Pons (tissue), 1 donor: ENCODE measurements around the gene CDH12.

Experiments used
- DNase-seq: peaks from one replicate; pipeline ENCODE4 v3.0.0-alpha.2; 2016; ENCODE audit warnings: low spot score

The CDH12 gene

DNA sequence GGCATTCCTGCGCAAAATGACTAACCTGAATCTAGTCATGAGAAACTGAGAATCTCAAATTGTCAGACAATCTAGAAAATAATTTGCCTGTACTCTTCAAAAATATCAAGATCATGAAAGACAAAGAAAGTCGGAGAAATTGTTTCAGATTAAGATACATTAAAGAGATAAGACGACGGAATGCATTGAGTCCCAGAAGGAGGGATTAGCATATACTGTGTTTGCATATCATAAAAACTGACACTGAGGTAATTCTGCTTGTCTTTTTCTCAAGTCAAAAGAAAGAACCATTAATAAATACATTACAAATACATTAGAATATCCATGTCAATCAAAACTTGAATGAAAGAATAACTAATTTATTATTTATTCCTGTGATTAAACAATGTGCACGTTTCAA lies 88.4 kb downstream of the CDH12 start:
- DNase-seq, result no peak

DNA sequence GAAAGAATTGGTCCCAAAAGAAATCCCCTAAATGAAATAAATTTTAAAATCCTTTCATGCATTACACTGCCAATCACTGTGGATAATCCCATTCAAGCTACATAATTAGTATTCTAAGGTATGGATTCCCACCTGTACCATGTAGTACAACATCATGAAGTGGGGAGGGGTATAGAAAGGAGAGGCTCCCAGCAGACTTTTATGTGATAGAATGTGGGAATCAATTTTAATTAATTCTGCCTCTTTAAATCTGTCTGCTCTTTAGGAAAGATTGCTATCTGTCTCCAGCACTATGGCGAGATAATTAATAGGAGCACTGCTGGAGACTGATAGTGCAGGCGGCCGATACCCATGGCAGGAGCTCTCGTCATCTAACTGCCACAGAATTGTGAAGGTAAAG lies 95.4 kb downstream of the CDH12 start:
- DNase-seq, result no peak

DNA sequence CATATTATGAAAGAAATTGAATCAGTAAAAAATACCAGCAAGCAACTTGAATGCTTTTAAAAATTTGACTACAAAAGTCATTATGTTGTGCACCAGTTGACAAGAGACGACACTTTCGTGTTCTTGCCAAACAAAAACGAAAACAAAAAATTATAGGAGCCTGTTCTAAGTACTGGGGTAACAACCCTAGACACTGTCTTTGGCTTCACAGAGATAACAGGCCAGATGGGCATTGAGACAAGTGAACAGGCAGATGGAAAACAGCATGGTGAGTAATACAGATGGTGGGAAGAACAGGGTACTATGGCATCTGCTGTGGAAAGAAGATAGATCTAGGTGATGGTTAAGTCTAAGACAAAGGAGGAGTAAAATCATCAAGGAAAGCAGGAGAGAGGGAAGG lies 99.0 kb downstream of the CDH12 start:
- peak; percentile 15 for DNase-seq

DNA sequence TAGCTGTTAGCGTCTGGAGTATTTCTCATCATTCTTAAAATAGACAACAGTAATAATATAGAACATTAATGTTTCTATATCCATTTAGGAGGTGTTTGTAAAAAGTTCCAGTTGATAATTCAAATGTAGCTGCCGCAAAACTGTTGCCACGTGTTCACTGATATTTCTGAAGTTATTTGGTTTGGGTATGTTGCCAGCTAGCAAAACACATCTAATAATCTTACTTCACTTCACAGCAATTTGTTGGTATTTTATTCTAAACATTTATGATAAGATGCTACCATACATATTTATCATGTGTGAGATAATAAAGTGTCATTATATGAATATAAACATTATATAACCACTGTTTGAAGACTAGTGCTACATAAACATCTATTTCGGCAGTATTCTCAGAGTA lies 101.6 kb downstream of the CDH12 start:
- DNase-seq, result no peak

DNA sequence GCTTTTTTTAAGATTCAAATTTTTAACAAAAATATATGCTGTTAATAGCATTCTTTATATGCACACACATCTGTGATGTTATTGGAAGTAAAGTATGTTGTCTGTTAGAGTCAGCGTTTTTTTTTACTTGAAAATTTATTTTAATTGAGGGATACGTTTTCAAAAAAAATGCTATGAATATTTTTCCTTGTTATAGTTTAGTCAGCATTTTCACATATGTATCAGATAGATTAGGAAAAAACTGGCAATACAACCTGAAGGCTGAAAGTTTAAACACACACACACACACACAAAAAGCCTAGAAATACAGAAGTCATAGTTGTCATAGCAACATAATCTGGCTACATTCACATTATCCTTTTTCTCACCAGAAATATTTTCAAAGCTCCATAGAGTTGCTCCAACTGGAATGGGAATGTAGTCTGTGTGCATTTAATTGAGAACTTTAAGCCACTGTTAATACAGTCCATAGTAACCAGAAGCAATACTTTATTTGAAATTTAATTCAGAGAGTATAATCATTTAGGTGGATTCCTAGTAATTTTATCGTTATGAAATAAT lies 116.6 kb downstream of the CDH12 start:
- DNase-seq, result no peak

DNA sequence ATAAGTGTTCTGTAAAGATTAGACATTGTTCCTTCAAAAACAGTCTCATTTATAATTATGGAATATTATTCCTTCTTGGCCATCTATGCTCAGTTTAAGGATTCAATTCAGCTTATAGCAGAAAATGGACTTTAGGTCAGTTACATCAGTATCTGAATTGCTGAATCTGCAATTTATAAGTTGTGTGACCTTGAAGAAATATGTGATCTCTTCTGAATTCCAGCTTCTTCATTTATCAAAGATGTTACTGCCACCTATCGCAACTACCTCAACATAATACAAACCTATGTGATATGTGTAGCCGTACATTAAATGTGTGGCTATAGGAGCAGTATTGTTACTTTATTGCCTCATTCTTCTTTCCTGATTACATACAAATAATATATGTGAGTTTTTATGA lies 118.2 kb downstream of the CDH12 start:
- DNase-seq, result no peak

DNA sequence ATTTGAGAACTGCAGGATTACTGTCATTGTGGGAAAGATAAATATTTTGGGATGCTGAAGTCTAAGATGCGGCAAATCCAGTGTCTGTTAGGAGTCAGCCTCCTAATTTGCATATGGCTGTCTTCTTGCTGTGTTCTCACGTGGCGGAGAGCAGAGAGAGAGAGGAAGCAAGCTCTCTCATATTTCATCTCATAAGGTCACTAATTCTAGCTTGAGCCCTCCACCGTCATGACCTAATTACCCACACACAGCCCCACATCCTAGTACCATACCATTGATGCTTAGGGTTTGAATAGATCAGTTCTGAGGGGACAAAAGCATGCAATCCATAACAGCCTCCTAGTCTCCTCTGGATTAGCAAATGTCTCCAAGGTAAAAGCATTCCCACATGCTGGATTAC lies 124.5 kb downstream of the CDH12 start:
- no peak for DNase-seq

DNA sequence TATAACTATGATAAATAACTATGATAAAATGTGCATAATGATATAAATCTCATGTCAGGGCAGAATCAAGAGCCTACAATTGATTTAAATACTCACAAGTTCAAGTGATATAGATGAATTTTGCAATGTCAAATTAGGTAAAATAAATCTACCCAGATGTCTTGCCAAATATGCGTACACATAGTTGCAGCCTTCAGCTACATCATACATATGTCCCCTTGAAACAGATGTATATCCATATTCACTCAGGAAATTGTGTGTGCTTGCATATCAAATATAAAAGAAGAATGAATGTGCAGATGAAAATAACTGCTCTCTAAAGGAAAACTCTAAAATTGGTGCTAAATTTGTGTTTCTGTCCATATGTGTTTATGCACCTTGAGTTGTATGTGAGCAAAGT lies 130.7 kb downstream of the CDH12 start:
- DNase-seq, result no peak

DNA sequence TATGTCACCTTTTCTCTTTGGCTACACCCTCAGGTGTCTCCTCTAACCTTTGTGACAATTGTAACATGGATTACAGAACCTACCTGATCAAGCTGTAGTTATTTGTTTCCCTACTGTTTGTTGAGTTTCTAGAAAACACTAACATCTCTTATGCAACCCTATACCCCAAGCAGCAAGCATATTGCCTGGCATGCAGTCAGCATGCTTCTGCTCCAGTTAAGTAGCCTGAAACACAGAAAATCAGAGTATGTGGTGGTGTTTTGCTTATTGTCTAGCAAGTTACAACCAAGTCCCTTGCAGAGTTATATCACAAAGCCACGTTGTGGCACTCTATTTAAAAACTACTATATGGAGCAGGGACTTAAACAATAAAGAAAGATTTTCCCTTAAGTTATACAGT lies 131.1 kb downstream of the CDH12 start:
- no peak for DNase-seq

DNA sequence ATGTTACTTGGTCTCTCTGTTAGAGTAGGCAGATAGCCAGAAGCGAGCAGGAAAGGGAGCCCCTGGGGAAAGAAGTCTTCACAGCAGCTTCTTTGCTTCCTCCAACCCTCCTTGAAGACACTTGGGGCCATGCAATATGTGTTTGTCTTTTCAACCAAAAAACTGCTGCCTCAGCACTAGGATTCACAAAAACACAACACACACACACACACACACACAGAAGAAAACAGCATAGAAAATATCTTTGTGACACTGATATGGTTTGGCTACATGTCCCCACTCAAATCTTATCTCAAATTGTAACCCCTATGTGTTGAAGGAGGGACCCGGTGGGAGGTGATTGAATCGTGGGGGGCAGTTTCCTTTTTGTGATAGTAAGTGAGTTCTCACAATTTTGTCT lies 133.3 kb downstream of the CDH12 start:
- DNase-seq, result no peak

DNA sequence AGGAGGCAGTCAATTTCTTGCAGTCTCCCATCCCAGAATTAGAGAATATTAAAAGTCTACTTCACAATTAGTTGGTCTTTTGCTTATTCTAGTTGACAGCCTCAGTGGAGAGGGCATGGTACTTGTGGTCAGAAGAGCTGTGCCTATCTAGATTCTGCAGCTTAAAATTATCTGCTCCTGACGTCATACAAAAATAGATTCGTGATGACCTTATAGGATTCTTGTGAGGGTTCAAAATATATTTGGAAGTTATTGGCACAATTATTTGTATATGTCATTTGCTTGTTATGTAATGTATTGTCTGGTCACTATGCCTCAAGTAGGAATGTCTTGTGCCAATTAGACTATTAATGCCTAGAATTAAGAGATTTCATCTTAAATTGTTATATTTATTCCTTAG lies 142.5 kb downstream of the CDH12 start:
- DNase-seq, result no peak

DNA sequence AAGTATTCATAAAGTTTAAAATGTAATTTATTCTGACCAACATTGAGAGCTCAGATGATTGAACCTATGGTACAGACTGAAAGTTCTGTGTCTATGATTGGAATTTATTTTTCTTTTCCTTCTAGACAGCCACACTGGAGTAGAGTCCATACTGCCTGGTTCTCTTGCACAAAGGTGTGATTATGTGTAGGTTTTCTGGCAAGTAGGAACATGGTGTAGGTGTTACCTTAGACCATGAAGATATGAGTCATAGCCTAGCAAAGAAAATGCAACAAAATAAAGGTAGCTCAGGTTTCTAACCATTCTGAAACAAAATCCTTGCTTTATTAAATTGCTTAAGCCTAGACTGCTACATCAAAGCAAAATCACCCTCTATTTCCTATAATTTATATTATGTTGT lies 143.4 kb downstream of the CDH12 start:
- DNase-seq, result no peak

DNA sequence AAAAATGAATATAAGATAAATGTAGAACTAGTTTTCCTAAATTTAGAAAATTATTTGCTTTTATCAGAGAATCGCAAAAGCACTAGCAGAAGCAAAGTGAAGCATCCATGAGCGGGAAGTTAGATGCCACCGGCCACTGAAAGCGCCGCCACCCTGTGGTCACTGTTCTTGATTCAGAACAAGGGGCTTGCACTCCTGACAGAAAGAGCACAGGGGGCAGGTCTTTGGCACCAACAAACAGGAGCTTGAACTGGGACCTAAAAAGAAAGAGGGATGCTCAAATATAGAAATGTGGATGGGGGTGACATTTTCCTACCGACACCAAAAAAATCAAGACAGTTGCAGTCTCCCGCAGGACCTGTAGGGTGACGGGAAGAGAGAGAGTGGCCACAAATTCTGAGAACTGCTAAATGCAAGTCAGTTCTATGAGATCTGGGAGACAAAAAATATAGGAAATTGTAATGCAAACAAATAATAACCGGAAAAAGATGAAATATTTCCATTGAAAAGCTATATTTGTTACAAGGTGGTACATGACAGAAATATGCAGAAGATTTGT lies 144.3 kb downstream of the CDH12 start:
- DNase-seq, result no peak

DNA sequence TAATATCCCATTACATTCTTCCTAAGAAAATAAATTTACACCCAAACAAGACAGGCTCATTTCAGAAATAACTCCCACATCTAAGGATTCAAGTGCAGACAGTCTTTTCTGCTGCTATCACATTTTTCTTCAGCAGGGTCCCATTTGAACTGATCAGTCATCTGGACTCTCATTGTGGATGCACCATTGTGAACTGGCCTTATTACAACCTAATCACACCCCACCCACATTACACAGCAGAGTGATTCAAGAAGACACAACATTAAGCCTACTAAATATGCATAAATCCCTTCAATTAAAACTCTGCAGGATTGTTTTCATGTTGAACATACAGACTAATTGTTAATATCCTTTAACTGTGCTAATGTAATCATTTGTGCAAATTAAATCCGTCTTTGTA lies 146.2 kb downstream of the CDH12 start:
- no peak for DNase-seq

DNA sequence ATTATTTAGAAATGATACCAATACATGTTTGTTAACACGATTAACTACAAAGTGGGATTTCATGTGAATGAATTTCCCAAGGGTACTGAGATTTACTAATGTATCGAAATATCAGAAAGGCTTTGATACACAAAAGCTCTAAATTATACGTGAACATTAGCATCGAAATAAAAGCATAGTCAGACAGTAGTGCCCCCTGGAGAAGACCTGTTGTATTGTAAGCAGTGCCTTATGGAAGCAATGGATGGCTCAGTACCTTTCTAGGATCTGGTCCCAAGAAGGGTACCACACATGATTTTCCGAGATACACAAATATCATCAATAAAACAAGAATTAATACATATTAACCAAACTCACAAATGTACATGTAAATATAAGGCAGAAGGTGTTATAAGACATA lies 153.8 kb downstream of the CDH12 start:
- DNase-seq, result no peak

DNA sequence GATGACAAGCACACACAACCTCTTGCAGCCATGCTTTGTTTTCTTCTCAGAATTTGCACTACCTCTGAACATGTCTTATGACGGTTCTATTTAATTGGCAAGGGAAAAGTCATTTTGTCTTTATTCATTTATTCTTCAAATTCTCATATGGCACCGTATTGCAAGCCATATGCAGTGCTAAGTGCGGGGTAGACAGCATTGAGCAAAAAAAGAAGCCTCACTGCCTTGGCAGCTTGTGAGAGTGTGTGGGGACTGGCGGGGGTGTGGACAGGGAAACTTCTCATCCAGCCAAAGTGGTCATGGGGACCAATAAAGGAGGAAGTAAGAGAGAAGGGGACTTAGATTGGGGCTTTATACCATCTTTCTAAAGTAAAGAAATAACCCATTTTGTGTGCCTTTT lies 160.0 kb downstream of the CDH12 start:
- no peak for DNase-seq

DNA sequence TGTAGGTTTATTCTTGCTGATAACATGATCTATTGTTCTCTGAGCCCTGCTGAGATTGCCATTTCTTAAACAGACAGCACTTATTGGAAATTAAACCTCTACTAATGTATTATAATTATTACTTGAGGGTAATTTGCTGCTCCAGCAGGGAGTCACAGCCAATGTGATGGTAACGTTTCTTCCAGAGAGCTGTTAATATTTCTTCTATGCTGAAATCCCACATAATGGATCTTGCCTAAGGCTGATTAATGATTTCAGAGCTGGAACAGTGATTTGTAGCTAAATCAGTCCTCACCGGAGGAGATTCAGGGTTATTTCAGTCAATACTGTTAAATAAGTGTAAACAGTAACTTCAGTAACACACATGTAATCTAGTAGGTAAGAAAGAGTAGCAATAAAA lies 170.1 kb downstream of the CDH12 start:
- DNase-seq, result no peak

DNA sequence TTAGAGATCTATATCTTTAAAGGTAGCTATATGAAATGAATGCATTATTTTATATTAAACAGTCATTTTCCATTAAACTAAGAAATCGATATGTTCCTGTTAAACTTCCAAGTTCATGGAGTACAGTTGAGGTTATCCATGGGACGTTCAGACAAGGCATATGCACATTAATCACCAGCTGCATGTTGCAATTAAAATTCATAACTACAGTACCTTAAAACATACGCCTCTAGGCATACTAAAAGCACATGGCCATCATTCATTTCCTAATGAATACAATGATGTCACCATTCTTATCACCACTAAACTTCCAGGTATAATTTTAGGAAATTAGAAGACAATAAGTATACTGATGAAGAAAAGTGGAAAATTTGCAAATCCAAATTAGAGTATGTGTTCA lies 174.3 kb downstream of the CDH12 start:
- DNase-seq, result no peak

DNA sequence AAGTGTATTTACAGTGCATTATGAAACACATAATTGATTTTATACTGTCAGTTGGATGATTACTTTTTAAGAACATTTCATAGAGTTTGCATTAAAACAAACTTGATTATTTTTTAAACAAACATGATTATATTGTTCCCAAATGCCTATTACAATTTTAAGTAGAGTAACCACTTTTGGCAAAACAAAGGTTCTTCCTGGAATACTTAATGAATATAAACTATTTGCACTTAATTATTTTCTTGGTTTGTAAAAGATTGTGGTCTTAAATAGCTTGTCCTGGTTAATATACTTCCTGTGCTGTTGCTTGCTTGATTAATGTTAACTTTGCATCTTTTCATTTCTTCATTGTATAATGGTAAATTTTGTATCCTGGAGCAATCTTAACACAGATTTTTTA lies 180.0 kb downstream of the CDH12 start:
- no peak for DNase-seq

DNA sequence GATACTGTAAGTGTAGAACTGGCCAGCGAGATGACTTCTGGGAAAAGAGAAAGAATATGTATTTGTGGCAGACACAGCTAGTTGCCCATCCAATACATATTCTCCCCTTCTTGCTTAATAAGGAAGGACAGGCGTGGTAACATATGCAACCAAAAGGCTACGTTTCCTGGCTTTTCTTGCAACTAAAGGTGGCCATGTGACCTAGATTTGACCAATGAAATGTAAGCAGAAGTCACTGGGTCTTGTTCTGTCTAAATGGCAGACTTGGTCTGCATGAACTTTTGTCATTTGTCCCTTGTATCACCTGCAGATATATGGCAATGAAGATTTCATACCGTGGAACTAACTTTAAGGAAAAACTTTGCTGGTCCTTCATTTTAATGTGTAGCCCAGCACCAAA lies 183.8 kb downstream of the CDH12 start:
- no peak for DNase-seq

DNA sequence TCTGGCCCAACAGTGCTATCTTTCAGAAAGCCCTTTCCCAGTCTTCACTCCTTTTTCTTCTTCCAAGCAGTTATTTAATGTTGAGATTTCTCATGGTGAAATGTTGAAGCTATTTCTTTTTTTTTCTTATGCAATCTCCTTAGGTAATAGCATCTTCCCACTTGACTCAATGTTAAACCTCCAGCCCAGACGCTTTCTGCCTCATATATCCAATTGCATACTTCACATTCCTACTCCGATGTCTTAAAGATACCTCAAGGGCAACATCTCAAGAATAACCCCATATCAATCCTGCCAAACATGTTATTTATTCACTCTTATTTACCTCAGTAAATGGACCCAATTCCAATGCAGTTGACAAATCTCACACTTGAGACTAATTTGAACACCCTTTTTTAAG lies 187.3 kb downstream of the CDH12 start:
- DNase-seq, result no peak

DNA sequence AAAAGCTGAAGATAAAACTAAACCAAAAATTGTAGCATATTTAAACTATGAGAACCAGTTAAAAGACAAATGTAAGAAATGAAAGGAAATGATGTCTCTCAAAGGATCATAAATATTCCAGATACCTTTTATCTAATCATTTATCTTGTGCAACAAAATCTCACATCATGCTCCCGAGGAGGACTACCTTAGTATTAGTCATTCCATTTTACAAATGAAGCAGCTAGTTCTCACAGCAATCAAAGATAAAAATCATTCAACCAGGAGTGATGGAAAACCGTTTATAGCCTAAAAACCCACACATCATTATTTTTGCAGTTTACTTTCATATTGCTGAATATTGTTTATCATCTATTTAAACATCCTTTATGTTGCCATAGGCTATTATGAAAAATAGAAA lies 190.0 kb downstream of the CDH12 start:
- DNase-seq, result no peak

DNA sequence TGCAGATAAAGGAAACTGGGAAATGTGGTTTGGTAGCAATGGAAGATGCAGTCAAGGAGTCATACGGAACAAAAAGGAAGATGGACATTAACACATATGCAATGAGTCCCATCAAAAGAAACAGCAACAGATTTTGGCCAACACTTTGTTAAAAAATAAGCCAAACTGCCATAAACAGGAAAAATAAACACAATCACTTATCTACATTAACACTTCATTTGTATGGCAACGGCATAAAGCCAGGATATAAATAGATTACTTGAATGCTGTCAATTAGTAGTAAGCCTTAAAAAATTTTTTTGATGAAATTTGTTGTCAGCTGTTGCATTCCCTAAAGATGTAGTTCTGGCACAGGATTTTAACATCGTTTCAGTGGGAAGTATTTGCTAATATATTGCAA lies 190.8 kb downstream of the CDH12 start:
- DNase-seq, result no peak

DNA sequence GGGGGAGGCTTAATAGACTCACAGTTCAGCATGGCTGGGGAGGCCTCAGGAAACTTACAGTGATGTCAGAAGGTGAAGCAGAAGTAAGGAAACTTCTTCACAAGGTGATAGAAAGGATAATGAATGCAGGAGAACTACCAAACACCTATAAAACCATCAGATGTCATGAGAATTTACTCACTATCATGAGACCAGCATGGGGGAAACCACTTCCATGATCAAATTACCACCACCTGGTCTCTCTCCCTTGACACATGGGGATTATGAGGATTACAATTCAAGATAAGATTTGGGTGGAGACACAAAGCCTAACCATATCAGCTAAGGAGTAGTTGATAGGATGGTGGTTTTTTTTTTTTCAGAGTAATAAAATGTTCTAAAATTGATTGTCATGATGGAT lies 201.8 kb downstream of the CDH12 start:
- DNase-seq, result no peak

DNA sequence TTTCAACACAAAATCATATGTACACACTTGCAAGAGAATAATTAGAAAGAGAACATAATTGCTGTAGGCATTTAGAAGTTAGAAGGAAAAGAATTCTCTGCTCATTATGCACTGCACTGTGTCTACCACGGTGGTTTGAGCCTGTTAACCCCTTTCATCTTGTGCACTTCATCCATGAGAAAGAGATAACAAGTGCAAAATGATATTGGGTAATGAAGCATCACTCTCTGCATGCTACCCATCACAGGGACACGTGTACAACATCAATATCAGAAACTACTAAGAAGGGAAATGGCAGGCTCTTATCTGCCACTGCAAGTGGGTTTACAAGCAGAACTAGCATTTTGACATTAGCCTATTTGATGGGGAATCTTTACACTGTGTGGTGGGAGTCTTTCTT lies 202.6 kb downstream of the CDH12 start:
- no peak for DNase-seq
